NCI-H2196 treated with DMSO at 0.1 percent for 48 hours (cell line): ENCODE results near the gene FOXL1.
"Not testable (repeated sequence)": the region's sequence is repeated elsewhere in the genome, so short reads cannot be mapped to it uniquely, and the experiment has no call there.

Source experiments
- DNase-seq: peaks from one replicate; lab custom pipeline; 2025; ENCODE audit not compliant: unreplicated experiment; lab: John Stamatoyannopoulos, UW

Gene FOXL1

GRCh38 chr16:86580791-86581170 lies 2.4 kb downstream of the FOXL1 start:
- DNase-seq: no peak

GRCh38 chr16:86581458-86581857 lies 3.1 kb downstream of the FOXL1 start:
- DNase-seq: no peak

- DNase-seq: no peak
Observed at GRCh38 chr16:86584071-86584685, 5.8 kb downstream of the FOXL1 start.

GRCh38 chr16:86584726-86585721 lies 6.7 kb downstream of the FOXL1 start:
- no peak for DNase-seq

GRCh38 chr16:86585821-86586611 lies 7.7 kb downstream of the FOXL1 start:
- no peak for DNase-seq

- no peak for DNase-seq
Observed at GRCh38 chr16:86587487-86587886, 9.1 kb downstream of the FOXL1 start.

- DNase-seq: not testable (repeated sequence)
Observed at GRCh38 chr16:86587955-86588354, 9.6 kb downstream of the FOXL1 start.

- no peak for DNase-seq
Observed at GRCh38 chr16:86590501-86591144, 12.3 kb downstream of the FOXL1 start.

GRCh38 chr16:86591270-86591669 lies 12.9 kb downstream of the FOXL1 start:
- DNase-seq: no peak

- no peak for DNase-seq
Observed at GRCh38 chr16:86593913-86594620, 15.7 kb downstream of the FOXL1 start.

GRCh38 chr16:86594721-86595120 lies 16.4 kb downstream of the FOXL1 start:
- DNase-seq: no peak

GRCh38 chr16:86595983-86596605 lies 17.7 kb downstream of the FOXL1 start:
- no peak for DNase-seq

GRCh38 chr16:86597126-86597879 lies 19.0 kb downstream of the FOXL1 start:
- DNase-seq: no peak

- no peak for DNase-seq
Observed at GRCh38 chr16:86597880-86598606, 19.7 kb downstream of the FOXL1 start.

GRCh38 chr16:86598607-86599565 lies 20.5 kb downstream of the FOXL1 start:
- DNase-seq: no peak

GRCh38 chr16:86601356-86601755 lies 23.0 kb downstream of the FOXL1 start:
- DNase-seq: no peak

- DNase-seq: no peak
Observed at GRCh38 chr16:86602521-86602920, 24.2 kb downstream of the FOXL1 start.
